Activated CD4-positive, alpha-beta T cell treated with anti-CD3 and anti-CD28 coated beads, Interleukin-10, Interleukin-2, amounts not matched to agents 100 ng/mL and 50 ng/mL, durations not matched to agents 16 hours and 8 hours (primary cell): ENCODE results near the gene C9orf153.
"Not testable (repeated sequence)": the region's sequence is repeated elsewhere in the genome, so short reads cannot be mapped to it uniquely, and the experiment has no call there.

ENCODE experiments used
- DNase-seq: peaks from one replicate; pipeline ENCODE4 v3.0.0-alpha.2; 2020

Gene C9orf153

DNA sequence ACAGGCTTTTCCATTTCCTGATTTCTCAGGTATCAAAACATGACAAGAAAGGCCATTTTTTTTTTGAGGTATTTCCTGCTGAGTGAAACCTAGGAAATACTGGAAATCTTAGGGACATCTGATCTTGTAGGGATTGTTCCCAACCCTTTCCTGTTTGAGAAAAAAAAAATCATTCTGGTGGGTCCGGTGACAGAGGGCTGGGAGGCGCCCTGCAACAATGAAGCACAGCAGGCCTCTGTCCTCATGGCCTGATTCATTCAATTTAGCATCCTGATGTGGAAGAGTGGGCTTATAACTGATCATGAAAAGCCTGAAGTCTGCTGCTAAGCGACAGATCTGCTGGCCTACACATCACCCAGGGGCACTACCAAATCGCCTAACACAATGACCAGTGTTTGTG is 3.0 kb upstream of the C9orf153 start:
- no peak for DNase-seq

DNA sequence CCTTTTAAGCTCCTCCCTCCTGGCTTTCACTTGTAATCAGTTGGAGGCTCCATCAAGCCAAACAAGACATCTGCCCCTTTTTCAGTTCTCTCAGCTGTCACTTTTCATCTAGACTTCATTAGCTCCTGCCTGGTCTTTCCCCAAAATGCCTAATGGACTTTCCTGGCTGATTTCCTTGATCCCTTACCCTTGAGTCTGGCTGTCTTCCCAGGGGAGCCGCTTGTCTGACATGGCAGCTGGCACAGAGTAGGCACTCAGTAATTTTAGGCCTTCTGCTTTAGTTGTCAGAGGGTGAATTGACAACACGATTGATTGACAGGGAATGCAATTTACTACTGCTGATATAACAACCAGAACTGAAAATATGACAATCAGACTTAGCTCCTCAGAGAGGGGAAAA is 2.1 kb downstream of the C9orf153 start:
- DNase-seq = no peak

DNA sequence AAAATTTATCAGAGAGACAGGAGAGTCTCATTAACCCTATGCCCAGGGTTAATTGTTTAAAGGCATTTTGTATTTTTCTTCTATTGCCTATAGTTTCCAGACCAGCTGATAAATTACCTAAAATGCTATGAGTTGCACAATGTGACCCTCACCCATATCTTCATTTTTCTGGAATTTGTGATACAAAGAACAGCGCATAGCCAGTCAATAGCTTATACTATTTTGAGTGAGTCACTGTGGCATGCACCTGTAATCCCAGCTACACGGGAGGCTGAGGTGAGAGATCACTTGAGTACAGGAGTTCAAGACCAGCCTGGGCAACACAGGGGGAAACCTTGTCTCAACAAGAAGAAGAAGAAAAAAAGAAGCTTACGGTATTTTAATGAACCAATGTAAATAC is 2.8 kb downstream of the C9orf153 start:
- no peak for DNase-seq

DNA sequence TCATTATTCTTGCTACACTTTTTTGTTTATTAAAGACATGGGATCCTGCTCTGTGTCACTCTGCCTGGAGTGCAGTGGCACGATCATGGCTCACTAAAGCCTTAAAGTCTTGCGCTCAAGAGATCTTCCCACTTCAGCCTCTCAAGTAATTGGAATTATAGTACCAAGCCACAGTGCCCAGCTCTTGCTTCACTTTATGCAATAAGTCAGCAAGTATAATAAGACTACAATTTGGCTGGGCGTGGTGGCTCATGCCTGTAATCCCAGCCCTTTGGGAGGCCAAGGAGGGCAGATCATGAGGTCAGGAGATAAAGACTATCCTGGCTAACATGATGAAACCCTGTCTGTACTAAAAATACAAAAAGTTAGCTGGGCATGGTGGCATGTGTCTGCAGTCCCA is 5.9 kb downstream of the C9orf153 start:
- no peak for DNase-seq

DNA sequence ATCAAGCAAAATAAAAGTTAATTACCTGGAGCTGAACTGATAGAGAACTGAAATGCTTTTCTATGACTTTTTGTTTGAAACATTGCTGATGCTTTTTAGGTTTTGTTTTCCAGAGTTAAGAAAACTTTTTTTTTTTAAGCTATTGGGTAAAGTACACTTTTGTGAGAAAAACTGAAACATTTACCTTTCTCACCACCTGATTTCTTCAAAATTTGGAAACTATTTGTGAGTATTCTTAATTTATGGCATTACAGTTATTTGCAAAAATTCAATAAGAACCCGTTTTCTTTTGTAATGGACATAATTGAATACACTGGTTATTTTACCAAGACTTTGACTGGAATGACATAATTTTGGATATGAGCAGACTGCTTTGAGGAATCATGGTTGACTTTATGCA is 6.6 kb downstream of the C9orf153 start:
- no peak for DNase-seq

DNA sequence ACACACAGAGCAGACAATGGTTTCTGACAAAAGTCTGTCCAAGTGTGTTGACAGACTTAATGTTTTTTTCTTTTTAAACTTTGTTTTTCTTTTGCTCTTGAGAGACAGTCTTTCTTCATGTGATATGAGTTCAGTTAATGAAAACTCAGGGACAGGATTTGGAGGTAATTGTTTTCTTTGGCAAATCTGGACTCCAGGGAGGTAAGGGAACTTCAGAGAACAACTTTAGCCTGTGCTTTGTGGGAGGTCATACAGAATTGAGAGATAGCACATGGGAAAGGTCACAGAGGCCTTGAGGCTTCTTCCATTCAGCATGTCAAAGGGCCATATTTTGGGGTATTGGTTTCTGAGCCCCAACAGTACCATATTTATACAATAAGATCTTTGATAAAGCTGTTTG is 9.3 kb downstream of the C9orf153 start:
- no peak for DNase-seq

DNA sequence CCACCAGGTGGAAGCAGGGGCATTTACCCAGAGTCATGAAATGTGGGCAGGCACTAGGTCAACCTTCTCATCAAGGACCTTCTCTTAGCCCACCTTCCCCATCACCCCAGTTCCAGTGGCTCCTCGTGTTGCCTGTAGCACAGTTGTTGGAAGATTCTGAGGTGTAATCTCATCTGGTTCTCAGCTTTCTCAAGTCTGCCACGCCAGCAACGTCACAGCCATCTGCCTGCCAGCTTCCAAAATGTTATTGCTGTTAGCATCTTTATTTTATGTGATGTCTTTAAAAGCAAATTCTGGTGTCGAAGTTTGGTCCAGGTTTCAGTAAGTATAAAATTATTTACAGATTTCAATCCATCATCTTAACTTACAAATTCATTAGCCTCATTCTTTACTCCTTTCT is 10.7 kb downstream of the C9orf153 start:
- no peak for DNase-seq

DNA sequence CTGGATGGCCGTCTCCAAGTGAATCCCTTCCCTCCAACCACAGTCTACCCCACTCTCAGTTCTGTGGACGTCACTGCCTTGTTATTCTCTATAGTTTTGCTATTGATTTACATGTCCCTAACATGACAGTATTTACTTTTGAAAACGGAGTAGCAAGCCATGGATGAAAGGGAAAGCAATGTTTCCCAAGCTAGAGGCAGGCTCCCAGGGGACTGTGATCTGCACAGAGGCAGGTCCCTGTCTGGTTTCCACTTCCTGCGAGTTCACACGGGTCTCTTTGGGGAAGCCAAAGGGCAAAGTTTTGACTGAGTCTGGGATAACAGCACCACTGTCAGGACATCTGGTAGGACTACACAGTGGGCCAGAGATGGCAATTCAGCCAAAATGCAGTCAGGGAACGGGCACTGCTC is 12.7 kb downstream of the C9orf153 start:
- no peak for DNase-seq

DNA sequence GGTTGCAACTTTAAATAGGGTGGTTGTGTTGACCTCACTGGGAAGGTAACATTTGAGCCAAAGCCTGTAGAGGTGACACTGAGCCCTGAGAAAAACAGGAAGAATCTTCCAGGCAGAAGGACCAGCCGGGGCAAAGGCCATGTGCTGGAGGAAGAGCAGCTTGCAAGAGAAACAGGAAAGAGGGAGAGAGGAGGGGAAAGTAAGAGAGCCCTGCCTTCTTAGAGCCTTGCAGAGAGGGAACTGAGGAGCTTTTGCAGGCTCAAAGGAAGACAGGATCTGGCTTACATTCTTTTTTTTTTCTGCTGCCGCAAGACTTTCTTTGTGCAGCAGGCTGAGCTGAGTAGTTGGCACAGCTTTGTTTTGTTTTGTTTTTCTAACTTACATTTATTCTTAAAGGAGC is 17.4 kb downstream of the C9orf153 start:
- no peak for DNase-seq

DNA sequence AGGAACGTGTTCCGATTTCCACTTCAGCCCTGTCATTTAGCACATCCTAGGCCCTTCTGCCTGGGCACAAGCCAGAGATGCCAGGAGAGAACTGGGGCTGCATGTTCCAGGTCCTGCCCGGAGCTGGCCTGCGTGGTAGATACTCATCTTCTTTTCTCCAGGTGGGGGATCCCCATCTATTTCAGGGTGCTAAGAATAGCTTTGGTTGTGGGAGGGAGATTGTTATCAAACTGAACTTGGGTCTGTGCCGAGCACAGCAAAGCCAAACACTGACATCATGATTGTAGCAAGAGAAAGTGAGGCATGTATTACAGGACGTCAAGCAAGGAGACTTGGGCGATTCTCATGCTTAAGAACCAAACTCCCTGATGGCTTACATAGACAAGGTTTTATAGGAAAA is 18.2 kb downstream of the C9orf153 start:
- no peak for DNase-seq

DNA sequence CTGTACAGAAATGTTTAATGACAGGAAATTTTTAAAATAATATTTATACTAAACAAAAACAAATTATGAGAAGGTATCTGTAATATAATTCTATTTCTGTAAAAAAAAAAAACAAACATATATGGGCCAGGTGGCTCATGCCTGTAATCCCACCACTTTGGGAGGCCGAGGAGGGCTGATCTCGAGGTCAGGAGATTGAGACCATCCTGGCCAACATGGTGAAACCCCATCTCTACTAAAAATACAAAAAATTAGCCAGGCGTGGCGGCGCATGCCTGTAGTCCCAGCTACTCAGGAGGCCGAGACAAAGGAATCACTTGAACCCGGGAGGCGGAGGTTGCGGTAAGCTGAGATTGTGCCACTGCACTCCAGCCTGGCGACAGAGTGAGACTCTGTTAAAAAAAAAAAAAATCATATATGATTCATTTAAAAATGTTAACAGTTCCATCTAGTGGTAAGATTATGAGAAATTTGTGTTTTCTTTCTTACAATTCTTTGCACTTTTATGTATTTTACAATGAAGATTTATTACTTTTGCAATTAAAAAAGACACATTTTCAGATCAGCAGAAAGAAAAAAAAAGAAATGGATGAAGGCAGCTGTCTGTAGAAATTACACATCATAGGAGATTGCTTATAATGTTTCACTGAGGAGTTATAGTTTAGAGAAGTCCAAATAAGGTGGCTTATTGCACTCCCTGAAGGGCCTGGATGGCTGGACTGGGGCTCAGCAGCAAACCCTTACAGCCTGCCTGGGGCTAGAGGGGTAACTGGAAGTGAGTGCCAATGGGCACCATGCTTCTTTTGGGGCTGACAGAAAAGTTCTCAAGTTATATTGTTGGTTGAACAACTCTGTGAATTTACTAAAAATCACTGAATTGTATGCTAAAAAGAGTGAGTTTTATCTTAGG is 20.3 kb downstream of the C9orf153 start:
- DNase-seq = no peak

DNA sequence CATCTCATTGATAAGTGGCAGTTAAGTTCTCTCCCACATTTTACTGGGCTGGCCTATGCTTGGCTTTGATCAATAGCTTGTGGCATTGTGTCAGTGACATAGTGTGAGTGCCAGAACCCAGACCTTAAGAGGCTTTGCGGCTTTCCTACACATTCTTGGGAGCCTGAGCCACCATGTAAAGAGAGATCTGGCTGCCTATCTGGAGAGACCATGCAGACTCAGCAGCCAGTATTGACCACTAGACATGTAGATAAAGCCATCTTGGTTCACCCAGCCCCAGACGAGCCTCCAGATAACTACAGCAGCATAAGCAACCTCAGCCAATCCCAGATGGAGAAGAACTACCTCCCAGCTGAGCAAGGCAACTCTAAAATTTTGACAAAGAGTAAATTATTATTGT is 28.6 kb downstream of the C9orf153 start:
- DNase-seq = no peak

DNA sequence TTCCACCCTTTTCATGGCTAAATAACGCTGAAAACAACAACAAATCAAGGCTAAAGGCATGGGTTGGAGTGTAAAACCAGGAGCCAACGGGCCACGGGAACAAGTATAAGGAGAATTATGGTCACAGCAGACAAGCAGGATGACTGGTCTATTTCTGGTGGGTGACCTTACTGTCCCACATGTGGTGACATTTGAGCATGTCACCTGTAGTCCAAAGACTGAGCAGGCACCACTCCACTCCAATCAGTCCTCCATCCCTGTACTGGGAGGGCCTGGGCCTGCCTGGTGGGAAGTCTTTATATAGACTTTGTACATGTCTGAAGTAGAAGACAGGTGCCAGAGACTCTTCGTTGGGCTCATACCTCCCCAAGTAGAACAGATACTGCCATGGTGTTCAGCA is 36.8 kb downstream of the C9orf153 start:
- no peak for DNase-seq

DNA sequence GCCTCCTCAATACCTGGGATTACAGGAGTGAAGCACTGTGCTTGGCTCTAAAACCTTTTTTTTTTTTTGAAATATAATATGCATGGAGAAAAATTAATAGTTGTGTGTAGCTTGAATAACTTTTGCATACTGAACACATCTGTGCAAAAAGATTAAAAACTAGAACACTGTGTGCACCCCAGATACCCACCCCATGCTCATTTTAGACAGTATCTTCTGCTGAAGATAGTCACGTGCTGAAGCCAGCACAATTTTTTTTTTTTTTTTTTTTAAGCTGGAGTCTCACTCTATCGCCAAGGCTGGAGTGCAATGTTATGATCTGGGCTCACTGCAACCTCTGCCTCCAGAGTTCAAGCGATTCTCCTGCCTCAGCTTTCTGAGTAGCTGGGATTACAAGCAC is 39.9 kb downstream of the C9orf153 start:
- no peak for DNase-seq

DNA sequence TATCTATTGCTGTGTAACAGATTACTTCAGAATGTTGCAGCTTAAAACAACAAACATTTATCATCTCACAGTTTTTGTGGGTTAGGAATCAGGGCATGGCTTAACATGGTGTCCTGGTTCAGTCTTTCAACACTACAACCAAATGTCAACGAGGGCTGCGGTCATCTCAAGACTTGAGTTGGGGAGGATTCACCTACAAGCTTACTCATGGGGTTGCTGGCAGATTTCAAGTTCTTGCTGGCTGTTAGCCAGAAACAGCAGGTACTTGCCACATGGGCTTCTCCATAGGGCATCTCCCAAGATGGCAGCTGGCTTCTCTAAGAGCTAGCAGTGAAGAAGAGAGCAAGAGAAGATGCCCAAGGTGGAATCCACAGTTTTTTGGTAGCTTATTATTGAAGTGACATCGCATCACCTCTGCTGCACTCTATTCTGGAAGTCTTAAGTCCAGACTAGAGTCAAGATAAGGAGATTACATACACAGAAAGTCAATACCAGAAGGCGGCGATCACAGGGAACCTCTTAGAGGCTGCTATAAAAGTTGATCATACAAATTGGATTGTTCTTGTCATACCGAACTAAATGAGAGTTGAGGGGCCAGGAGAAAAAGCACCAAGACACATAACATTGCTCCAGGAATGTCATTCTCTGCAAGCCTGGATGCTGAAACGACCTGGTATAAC is 42.2 kb downstream of the C9orf153 start:
- DNase-seq = no peak

DNA sequence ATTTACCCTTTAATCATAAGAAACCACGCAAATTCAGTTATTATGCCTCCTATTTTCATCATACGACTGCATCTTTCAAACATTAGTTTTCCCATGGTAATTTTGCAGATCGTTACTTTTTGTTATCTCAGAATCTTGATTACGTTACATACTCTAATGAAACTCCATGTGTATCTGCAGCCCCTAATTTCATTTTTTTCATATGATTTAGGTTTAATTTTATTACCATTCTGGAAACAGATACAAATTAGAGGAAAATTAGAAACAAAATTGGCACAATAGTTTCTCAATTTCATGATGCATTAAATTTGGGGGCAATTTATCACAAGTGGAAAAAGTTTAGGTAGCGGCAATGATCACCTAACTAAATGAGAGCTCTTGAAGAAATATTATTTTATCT is 52.3 kb downstream of the C9orf153 start:
- DNase-seq = no peak

DNA sequence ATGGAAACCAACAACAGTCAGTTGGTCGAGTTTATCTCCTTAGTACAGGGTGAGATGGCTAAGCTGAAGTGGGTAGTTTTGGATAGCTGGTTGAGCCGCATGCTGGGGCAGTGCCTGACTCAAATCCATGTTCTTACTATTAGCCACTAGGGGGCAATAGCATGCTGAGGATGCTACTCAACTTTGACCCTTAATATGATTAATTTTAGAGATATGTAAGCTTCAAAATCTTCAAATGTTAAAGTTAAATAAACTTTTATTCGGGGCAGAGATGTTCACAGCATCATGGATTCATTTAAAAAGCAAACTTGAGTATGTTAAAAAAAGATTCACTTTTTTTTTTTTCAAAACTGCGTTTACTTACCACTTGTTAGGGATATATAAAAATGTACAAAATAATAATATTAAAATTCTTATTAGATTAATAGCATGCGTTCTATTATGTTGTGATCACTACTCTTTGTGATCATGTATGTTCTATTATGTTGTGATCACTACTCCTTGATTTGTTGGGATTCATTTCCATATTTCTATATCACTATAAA is 57.0 kb downstream of the C9orf153 start:
- DNase-seq = peak; percentile 53

DNA sequence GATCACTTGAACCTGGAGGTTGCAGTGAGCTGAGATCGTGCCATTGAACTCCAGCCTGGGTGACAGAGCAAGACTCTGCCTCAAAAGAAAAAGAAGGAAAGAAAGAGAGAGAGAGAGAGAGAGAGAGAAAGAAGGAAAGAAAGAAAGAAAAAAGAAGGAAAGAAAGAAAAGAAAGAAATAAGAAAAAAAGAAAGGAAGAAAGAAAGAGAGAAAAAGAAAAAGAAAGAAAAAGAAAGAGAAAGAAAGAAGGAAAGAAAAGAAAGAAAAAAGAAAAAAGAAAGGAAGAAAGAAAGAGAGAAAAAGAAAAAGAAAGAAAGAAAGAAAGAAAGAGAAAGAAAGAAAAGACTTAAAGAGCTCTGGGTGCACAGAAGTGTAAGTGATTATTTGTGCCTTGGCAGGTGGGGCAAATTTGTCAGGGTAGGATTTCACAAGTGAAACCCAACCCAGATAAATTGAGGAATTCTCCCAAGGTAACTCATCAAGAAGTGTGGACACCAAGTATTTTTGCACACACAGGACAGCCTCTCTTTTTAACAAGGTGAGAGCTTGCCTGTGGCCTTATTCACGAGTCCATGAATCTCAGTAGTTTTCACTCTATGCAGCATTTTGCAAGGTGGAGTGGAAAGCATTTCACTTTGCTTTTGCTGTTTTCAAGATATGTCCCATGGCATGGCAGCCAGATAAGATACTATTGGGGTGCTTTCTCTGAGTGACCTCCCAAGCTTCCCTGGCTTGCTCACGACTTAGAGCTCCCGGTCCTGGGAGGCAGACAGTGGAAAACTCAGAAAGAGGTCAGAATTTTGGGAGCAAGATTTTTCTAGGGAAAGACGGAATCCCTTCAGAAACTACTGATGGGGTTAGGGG is 57.8 kb downstream of the C9orf153 start:
- no peak for DNase-seq

DNA sequence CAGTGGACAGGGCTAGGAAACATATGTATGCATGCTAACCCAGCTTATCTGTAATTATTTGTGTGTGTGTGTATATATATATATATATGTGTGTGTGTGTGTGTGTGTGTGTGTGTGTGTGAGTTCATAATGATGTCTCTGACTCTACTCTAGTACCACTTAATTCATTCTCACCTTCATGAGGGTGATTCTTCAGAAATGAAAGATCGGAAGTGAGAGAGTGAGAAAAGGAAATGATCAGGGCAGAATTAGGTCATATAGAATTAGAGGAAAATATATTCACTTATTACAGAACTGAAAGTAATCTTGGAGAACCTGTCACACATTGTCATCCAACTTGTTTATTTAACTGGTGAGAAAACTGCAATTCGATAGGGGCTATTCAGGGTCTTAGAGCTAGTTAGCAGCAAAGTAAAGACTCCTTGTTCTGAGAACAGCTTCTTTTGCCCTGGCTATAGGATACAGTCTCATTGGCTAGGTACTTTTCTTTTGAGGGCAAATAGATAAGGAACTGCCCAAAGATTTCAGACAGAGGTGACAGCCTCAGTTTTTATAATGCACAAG is 58.8 kb downstream of the C9orf153 start:
- peak; percentile 14 for DNase-seq

DNA sequence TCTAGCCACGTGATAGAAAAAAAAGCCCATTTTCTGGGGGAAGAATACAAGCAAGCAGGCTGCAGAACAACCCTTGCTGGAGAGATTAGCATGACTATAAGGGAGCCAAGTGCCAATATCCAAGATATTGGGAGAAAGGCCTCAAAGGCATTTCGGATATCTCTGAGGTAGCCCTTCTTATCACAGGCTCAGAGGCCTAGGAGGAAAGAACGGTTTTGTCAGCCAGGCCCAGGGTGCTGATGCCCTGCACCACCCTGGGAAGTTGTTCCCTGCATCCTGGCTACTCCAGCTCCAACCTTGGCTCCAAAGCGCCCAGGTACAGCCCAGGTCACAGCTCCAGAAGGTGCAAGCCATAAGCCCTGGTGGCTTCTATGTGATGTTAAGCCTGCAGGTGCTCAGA is 66.4 kb downstream of the C9orf153 start:
- DNase-seq = no peak

DNA sequence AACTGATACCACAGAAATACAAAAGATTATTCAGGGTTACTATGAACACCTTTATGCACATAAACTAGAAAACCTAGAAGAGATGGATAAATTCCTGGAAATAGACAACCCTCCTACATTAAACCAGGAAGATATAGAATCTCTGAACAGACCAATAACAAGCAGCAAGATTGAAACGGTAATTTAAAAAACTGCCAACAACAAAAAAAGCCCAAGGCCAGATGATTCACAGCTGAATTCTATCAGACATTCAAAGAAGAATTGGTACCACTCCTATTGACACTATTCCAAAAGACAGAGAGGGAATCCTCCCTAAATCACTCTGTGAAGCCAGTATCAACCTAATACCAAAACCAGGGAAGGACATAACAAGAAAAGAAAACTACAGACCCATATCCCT is 68.8 kb downstream of the C9orf153 start:
- DNase-seq = not testable (repeated sequence)

DNA sequence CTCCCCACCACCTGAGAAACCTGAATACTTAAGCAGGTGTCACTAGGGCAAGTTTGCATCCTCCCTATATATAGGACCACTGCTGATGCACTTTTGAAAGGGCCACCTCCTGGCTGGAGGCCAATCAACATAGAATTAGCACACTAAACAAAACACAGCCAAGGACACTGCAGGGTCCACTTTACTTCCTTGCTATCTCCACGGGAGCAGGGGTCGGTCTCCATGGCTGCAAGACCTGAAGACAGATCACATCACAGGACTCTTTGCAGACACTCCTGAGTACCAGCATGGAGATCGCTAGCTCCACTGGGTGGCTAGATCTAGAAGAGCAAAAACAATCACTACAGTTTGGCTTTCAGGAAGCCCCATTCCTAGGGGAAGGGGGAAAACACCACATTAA is 72.3 kb downstream of the C9orf153 start:
- no peak for DNase-seq

DNA sequence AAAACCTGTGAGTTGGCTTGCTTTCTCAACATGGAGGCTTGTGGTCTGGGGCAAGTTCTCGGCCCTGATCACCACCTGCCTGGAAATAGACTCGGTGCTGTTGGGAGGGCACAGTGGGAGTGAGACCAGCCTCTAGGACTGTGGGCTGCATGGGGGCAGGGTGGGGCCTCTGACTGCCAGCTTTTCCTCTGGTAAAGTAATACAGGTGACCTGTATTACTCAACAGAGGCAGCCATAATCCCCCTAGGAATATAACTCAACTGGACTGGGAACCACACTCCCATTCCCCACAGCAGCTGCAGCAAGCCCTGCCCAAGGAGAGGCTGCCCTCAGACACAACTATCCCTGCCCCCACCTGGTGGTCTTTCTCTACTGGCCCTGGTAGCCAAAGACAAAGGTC is 72.8 kb downstream of the C9orf153 start:
- DNase-seq = no peak
